ENCODE data around the gene ACACA.

Gene ACACA

GRCh38 chr17:37284191-37284590, 122.4 kb downstream of the ACACA start:
- DNase-seq = no peak

- DNase-seq = no peak
Observed at GRCh38 chr17:37283414-37283961, 123.1 kb downstream of the ACACA start.

- no peak for DNase-seq
Observed at GRCh38 chr17:37280841-37281240, 125.8 kb downstream of the ACACA start.

GRCh38 chr17:37278247-37278894, 128.3 kb downstream of the ACACA start:
- no peak for DNase-seq

GRCh38 chr17:37276475-37276874, 130.2 kb downstream of the ACACA start:
- no peak for DNase-seq

- no peak for DNase-seq
Observed at GRCh38 chr17:37274461-37274860, 132.2 kb downstream of the ACACA start.

- DNase-seq = no peak
Observed at GRCh38 chr17:37273409-37274051, 133.1 kb downstream of the ACACA start.

- DNase-seq = no peak
Observed at GRCh38 chr17:37265446-37266173, 141.0 kb downstream of the ACACA start.

- DNase-seq = no peak
Observed at GRCh38 chr17:37261286-37261685, 145.3 kb downstream of the ACACA start.

GRCh38 chr17:37259030-37259735, 147.5 kb downstream of the ACACA start:
- no peak for DNase-seq

- DNase-seq = no peak
Observed at GRCh38 chr17:37256627-37257026, 150.0 kb downstream of the ACACA start.

GRCh38 chr17:37255432-37255831, 151.2 kb downstream of the ACACA start:
- DNase-seq = no peak

GRCh38 chr17:37247825-37248224, 158.8 kb downstream of the ACACA start:
- no peak for DNase-seq

- no peak for DNase-seq
Observed at GRCh38 chr17:37246085-37246484, 160.6 kb downstream of the ACACA start.

GRCh38 chr17:37240381-37240780, 166.3 kb downstream of the ACACA start:
- DNase-seq = no peak

GRCh38 chr17:37239690-37240334, 166.8 kb downstream of the ACACA start:
- no peak for DNase-seq

GRCh38 chr17:37234106-37234505, 172.5 kb downstream of the ACACA start:
- DNase-seq = no peak

GRCh38 chr17:37233036-37233435, 173.6 kb downstream of the ACACA start:
- DNase-seq = no peak

GRCh38 chr17:37231887-37232286, 174.7 kb downstream of the ACACA start:
- no peak for DNase-seq

- DNase-seq = no peak
Observed at GRCh38 chr17:37230633-37231032, 176.0 kb downstream of the ACACA start.

- no peak for DNase-seq
Observed at GRCh38 chr17:37225465-37225864, 181.2 kb downstream of the ACACA start.

GRCh38 chr17:37221865-37222264, 184.8 kb downstream of the ACACA start:
- DNase-seq = no peak

GRCh38 chr17:37220607-37220953, 186.1 kb downstream of the ACACA start:
- peak; percentile 27 for DNase-seq

All from NCI-H2171 (cell line).